ENCODE results near the gene MAGI2.

Gene MAGI2

DNA sequence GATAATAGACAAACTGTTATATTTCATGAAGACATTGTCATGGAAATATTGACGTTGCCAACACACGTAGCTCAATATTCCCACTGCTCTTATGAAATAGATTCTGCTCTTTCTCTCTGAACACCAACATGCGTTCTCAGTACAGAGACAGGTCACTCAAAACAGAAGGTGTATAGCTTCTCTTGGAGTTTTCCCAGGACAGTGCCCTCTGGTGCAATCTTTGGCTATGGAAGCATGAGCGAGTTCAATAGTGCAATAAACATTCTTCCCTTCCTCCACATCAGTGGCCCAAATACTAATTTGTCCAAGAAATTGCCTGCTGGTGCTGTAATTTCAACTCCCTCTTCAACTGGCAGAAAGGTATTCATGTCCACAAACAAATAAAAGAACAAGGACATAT is 145.3 kb downstream of the MAGI2 start:
- in situ Hi-C loops (cut with MboI; ENCODE audit: low sequenced_read_pairs), result no loop called here

DNA sequence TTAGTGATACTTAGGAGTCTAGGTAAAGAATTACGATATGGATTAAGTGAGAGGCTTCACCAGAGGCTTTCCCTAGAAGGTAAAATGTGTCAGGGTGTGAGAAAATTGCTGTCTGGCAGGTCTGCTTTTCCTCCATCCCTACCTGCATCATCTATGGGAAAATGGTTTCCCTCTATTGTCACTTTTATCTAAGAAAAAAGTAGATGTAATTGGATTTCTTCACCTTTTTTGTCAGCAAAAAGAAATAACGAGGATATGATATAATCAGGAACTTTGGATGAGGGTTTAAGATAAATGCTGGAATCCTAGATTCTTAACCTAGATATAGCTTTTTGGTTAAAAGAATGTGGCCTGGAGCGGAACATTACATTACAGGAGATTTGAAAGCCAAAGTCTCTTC is 146.1 kb downstream of the MAGI2 start:
- in situ Hi-C loops (cut with MboI; ENCODE audit: low sequenced_read_pairs), result no loop called here

GRCh38 chr7:79304711-79305110 is 148.8 kb downstream of the MAGI2 start:
- in situ Hi-C loops (cut with MboI; ENCODE audit: low sequenced_read_pairs), result no loop called here

DNA sequence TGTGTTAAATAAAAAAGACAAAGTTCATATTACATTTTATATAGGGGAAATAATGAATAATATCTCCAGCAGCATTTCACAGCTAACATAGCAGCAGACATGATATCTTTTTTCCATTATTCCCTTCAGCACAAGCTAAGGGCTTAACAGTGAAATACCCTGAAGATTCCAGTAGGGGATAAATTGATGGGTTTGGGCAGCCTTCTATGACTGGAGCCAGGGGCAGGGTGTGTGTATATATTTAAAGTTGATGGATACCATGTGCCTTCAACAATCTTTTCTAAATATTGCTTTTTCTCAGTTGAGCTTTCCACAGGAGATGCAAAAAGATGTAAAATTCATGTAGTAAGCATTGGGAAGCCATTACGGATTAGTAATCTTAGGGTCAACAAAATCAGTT is 151.2 kb downstream of the MAGI2 start:
- in situ Hi-C loops (cut with MboI; ENCODE audit: low sequenced_read_pairs), result no loop called here

GRCh38 chr7:79301419-79301818 is 152.0 kb downstream of the MAGI2 start:
- in situ Hi-C loops (cut with MboI; ENCODE audit: low sequenced_read_pairs), result no loop called here

GRCh38 chr7:79300573-79300972 is 152.9 kb downstream of the MAGI2 start:
- in situ Hi-C loops (cut with MboI; ENCODE audit: low sequenced_read_pairs), result no loop called here

- in situ Hi-C loops (cut with MboI; ENCODE audit: low sequenced_read_pairs), result no loop called here
Measured at GRCh38 chr7:79298145-79298760, 155.2 kb downstream of the MAGI2 start.

- in situ Hi-C loops (cut with MboI; ENCODE audit: low sequenced_read_pairs), result no loop called here
Measured at GRCh38 chr7:79296553-79297320, 156.7 kb downstream of the MAGI2 start.

GRCh38 chr7:79293655-79294142 is 159.8 kb downstream of the MAGI2 start:
- in situ Hi-C loops (cut with MboI; ENCODE audit: low sequenced_read_pairs), result no loop called here

- in situ Hi-C loops (cut with MboI; ENCODE audit: low sequenced_read_pairs), result no loop called here
Measured at GRCh38 chr7:79292834-79293233, 160.6 kb downstream of the MAGI2 start.

- in situ Hi-C loops (cut with MboI; ENCODE audit: low sequenced_read_pairs), result no loop called here
Measured at GRCh38 chr7:79291498-79291865, 162.0 kb downstream of the MAGI2 start.

- in situ Hi-C loops (cut with MboI; ENCODE audit: low sequenced_read_pairs), result no loop called here
Measured at GRCh38 chr7:79290841-79291497, 162.5 kb downstream of the MAGI2 start.

DNA sequence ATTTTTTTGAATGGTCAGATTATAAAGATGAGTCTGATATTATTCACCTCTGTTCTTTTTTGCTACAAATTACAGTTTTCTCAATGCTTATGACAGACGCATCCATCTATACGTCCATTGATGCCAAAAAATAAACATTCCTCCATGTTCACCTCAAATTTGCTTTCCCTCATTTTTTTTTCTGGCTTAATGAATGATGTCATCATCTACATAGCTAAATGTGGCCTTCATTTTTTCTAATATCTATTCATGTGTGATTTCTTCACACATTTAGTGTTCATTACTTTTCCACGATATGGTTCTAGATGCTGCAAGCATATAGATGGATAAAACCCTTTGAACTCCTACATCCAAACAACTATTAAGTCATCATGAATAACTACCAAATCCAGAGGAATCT is 163.1 kb downstream of the MAGI2 start:
- in situ Hi-C loops (cut with MboI; ENCODE audit: low sequenced_read_pairs), result no loop called here

DNA sequence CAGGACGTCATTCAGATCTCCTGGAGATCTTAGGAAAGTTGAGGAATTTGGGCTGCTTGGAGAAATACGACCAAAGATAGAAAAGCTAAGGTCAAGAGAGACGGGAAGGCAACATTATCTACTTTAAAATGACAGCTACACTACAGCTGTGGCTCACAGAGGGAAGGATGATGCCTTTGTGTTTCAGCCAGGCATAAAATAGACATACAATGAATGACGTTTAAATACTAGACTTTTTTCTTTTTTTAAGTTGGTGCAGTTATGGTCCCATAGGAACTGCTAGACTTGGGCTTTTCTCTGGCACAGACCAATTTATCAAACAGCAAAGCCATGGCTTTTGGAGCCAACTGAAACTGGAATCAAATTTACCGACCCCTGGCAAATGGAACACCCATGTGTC is 164.8 kb downstream of the MAGI2 start:
- in situ Hi-C loops (cut with MboI; ENCODE audit: low sequenced_read_pairs), result no loop called here

DNA sequence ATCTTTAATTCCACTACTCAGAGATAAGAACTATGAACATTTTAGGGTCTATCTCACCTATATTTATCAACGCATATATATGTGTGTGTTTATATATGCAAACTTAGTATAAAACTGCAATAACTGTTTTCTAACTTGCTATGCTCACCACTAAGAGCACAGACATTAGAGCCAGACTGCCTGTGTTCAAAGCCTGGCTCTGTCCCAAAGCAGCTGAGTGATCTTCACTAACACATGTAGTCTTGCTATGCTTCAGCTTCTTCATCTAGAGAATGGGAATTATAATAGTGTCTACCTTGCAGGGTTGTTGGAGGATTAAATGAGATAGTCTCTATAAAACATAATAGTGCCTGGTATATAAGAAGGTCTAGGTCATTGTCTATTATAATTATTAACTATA is 165.5 kb downstream of the MAGI2 start:
- in situ Hi-C loops (cut with MboI; ENCODE audit: low sequenced_read_pairs), result no loop called here

GRCh38 chr7:79286181-79286580 is 167.3 kb downstream of the MAGI2 start:
- in situ Hi-C loops (cut with MboI; ENCODE audit: low sequenced_read_pairs), result no loop called here

DNA sequence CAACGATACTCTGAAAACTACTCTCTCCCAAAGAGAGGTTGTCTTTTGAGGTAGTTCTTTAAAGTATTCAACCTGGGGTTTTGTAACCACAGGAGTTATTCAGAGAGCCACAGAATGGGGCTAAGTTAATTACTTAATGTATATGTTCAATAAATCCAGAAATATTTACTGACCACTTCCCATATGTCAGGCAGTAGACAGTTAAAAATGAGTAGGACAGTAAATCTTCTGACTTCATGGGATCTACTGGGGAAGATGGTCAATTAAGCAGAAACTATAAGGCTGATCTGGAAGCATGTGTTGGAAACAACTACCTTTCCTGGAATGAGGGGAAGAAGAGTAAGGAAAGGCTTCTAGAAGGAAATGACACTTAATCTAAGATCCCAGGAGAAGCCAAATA is 167.7 kb downstream of the MAGI2 start:
- in situ Hi-C loops (cut with MboI; ENCODE audit: low sequenced_read_pairs), result no loop called here

- in situ Hi-C loops (cut with MboI; ENCODE audit: low sequenced_read_pairs), result no loop called here
Measured at GRCh38 chr7:79284211-79284610, 169.3 kb downstream of the MAGI2 start.

DNA sequence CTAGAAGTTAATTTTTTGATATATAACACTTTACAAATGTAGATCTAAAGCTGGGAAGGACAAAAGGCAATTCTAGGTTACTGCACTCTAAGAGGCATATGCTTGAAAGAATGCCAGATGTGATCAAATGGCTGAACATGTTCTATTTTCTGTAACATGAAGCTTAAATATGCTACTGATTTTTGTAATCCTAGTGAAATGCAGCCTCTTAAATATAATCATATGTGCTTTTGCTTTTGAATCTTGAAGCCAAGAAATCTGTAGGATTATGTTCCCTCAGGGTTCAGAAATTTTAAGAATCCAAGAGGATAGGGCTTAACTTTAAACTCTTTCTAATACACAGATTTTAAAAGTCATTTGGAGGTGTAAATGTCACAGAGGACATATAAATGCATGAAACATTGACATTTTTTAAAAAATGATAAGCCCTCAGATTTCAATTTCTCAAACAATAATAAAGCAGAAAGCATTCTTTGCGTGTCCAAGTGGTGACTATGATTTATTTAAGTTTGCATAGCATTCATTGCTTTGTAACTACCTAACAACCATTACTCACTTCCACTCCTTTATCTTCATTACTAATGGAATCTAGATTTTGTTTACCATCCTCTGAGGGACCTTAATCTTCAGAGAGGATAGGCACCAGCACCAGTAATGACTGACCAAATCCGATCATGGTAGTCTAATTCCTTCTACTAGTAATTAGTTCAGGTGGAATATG is 170.4 kb downstream of the MAGI2 start:
- in situ Hi-C loops (cut with MboI; ENCODE audit: low sequenced_read_pairs), result no loop called here

DNA sequence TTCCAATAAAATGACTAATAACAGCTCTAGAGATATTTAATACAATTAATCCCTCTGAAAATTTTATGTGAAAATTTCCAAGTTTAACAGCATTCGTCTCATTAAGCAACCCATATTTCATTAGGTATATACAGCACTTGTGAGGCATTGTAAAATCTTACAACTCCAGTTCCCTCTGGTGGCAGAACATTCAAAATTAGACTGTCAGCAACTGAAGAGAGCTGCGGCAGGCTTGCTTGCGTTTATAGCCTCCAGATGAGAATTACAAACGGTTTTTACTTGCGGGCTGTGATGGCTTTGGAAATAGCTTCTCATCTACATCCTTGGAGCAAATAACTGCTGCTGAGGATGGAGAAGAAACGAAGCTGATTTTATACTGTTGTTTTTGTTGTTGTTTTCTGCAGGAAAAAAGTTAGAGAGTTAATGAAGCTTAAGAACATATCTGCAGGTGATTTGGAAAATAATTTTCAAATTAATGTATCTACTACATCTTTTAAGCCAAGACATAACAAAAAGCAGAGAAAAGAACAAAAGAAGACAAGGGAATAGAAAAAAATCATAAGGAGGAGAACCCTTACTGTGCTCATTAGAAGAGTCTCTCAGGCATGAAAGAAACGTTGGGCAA is 171.3 kb downstream of the MAGI2 start:
- in situ Hi-C loops (cut with MboI; ENCODE audit: low sequenced_read_pairs), result no loop called here

DNA sequence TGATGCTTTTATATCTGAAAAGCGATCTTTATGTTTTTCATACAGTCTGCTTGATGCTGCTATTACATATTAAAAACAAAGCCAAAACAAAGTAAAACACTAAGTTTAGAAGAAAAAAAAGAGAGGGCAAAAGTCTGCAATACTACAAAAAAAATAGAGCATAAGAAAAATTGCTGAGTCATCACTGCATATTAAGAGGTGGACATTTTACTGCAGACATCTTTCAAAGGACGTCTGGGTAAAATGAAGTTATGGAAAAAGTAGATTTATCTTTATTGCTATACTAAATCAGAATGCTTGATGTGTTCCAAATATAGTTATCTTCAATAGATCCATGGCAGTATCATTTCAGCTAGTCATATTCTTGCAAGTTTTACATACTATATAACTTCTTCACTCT is 172.0 kb downstream of the MAGI2 start:
- in situ Hi-C loops (cut with MboI; ENCODE audit: low sequenced_read_pairs), result no loop called here

Data from hTERT RPE-1 (cell line).